Left lung (tissue), 10 donors: Measurements from ENCODE around the gene YJEFN3. TPM values are rescaled to one million over a fixed set of nuclear protein-coding genes. Genes with fewer than 3 reads are reported as not detected.

Source experiments
- ATAC-seq: fragments of 200-7000 bp; cut with Tn5 transposase; one replicate; pipeline ENCODE4 v1.9.1; 2020; ENCODE audit warnings: moderate library complexity
- DNase-seq, 4 donors: peaks; one replicate each; pipeline ENCODE4 v3.0.0-alpha.2; 2013 to 2020
- H3K27ac ChIP-seq, 2 donors: fragments of 200-600 bp; sonication (generic) in 1 of 2; one replicate each; pipeline versions ENCODE4 v1.5.0 to v1.8.0; 2020 to 2021
- H3K27me3 ChIP-seq, 2 donors: fragments of 200-600 bp; sonication (generic) in 1 of 2; one replicate each; pipeline versions ENCODE4 v1.5.0 to v1.8.0; 2020 to 2021
- H3K36me3 ChIP-seq, 2 donors: fragments of 200-600 bp; sonication (generic) in 1 of 2; one replicate each; pipeline versions ENCODE4 v1.5.0 to v1.8.0; 2020 to 2021
- H3K4me1 ChIP-seq, 2 donors: fragments of 200-600 bp; one replicate each; pipeline ENCODE4 v1.8.0; 2021
- H3K4me3 ChIP-seq, 2 donors: fragments of 200-600 bp; sonication (generic) in 1 of 2; one replicate each; pipeline versions ENCODE4 v1.5.0 to v1.8.0; 2020 to 2021; ENCODE audit warnings: mild to moderate bottlenecking in 1 of 2
- H3K9me3 ChIP-seq, 2 donors: fragments of 200-600 bp; sonication (generic) in 1 of 2; one replicate each; pipeline versions ENCODE4 v1.5.0 to v1.8.0; 2020 to 2021
- intact Hi-C, 2 donors: fragments of 100-400 bp; cut with DNase I; formaldehyde crosslinking; loops; one replicate each; pipeline versions ENCODE4 v1.11.2 to v1.14.2; 2022
- polyA plus RNA-seq, 6 donors: library from polyadenylated mRNA; unstranded; fragments of 120-200 nt; gene quantifications; one replicate each; pipeline ENCODE4 v1.2.1, GENCODE V29; 2013; ENCODE audit not compliant: insufficient read length in 6 of 6
- total RNA-seq, 2 donors: library from RNA; stranded (reverse); fragmentation: NEBNext Ultra II Directional; extraction: Animal tissue kit (Norgen Biotek cat#: 25700); gene quantifications; one replicate each; pipeline ENCODE4 v1.2.1, GENCODE V29; 2021
- TF ChIP-seq, protein P1 (sequence below), 2 donors: fragments of 200-600 bp; sonication (generic) in 1 of 2; IDR thresholded peaks; one replicate each; pipeline versions ENCODE4 v1.5.0 to v1.8.0; 2021; ENCODE audit warnings: antibody characterized with exemption in 2 of 2
- donor health status: DM: no; HTN: yes; CAD: no.
- donor health status: DM: no; HTN: no; CAD: no.

The YJEFN3 gene
- total and polyA plus RNA-seq, 8 donors: 2.7 to 13.6 (median 11.0) TPM

DNA sequence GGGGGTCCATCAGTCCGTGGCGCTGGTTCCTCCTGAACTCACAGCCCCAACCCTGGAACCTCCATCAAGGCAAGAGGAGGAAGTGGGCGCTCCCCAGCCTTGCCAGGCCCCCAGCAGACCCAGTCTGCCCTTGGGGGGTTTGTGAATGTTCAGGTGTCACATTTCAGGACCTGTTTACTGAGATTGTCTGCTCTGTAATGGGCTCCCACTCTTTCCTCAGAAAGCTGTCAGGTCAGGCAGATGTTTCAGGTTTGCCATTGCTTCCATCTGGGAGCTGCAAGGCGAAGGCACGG lies 42.8 kb upstream of the YJEFN3 start:
- peaks cover 0 to 32% of the 10 kb centered on the region in 2 donors for H3K36me3 ChIP-seq
- no peak overlapping the region for H3K4me3 ChIP-seq
- intact Hi-C loops: no loop called here
- H3K27me3 ChIP-seq: no peaks in the 10 kb centered on the region
- TF ChIP-seq, protein P1, sequence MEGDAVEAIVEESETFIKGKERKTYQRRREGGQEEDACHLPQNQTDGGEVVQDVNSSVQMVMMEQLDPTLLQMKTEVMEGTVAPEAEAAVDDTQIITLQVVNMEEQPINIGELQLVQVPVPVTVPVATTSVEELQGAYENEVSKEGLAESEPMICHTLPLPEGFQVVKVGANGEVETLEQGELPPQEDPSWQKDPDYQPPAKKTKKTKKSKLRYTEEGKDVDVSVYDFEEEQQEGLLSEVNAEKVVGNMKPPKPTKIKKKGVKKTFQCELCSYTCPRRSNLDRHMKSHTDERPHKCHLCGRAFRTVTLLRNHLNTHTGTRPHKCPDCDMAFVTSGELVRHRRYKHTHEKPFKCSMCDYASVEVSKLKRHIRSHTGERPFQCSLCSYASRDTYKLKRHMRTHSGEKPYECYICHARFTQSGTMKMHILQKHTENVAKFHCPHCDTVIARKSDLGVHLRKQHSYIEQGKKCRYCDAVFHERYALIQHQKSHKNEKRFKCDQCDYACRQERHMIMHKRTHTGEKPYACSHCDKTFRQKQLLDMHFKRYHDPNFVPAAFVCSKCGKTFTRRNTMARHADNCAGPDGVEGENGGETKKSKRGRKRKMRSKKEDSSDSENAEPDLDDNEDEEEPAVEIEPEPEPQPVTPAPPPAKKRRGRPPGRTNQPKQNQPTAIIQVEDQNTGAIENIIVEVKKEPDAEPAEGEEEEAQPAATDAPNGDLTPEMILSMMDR (IDR thresholded peaks at IDR 0.05): no peak
- ATAC-seq (no peak), DNase-seq (peak in 1 of 4 donors; percentile 31)
- H3K27ac ChIP-seq: no peak overlapping the region
- peaks cover 18 to 53% of the 10 kb centered on the region in 2 donors for H3K4me1 ChIP-seq
- no peaks in the 10 kb centered on the region for H3K9me3 ChIP-seq

DNA sequence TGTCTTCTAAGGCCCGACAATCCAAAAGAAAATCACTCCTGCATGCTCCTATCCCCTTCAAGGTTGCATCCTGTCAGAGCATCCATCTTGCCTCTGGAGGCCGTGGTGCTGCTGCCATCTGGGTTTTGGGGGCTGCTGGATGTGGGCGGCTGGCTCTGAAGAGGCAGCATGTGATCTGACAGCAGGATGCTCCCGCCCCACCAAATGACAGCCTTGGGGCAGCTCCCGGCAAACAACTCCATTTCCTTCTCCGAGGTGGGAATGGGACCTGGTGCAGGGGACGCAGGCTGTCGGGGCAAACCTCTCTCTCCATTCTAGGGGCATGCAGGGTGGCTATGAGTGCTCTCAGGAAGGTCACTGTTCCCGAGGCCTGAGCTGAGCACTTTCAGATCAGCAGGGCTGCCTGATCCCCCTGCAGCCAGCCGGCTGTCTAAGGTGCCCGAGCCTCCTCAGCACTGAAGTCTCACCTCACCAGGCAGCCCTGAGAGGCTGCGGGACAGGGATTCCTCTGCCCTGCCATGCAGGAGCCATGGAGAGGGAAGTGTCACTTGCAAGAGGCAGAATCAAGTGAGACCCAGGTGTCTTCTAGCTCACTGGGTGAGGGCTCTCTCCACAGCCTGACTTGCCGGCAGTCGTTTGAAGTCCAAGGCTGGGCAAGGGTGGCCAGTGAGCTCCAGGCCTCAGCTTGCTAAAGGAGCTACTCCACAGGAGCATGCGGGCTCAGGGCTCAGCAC lies 42.2 kb upstream of the YJEFN3 start:
- intact Hi-C loops: no loop called here
- H3K4me1 ChIP-seq: peaks cover 18 to 55% of the 10 kb centered on the region in 2 donors

DNA sequence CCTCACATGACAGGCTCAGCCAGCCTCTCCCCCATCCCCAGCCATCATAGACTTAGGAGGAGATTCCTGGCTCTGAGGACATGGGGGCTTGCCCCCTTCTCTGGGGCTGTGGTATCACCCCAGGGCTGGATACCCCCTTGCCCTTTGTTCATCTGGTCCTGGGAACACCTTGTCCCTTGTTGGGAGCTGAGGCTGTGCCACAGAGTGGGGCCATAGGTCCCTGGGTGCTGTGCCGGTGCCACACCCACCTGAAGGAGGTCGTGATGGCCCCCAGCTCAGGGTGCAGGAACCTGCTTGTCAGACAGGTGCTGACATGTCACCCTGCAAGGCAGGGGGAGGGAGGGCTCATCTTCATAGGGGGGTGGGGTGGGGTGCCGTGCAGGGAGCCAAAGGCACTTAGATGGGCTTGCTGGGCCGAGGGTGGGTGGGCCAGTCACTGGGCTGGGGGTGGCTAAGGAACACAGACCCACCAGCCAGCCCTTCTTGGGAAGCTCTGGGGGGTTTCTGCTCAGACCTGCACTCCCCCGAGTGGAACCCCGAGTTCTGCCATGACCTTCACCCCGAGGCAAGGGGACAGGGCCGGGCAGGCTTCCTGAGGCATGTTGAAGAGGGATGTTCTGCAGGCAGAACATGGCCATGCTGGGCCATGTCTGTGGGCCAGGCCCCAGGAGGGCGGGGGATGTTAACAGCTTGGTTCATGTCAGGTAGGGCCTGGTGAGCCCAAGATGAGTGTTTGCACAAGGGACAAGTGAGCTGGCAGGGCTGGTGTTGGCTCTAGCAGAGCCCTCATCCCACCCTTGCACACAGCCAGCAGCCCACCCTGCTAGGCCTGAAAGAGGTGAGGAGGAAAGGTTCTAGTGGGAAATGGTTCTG lies 41.4 kb upstream of the YJEFN3 start:
- intact Hi-C loops: no loop called here
- H3K27ac ChIP-seq: peak overlapping the region in 1 of 2 donors; percentile 86
- TF ChIP-seq, protein P1 (IDR thresholded peaks at IDR 0.05): no peak

More for the DNA sequence above, 42.2 kb upstream of the YJEFN3 start:
- H3K27me3 ChIP-seq: no peaks in the 10 kb centered on the region
- no peaks in the 10 kb centered on the region for H3K9me3 ChIP-seq
- H3K36me3 ChIP-seq: peaks cover 0 to 33% of the 10 kb centered on the region in 2 donors
- ATAC-seq: no peak
- peak overlapping the region in 1 of 2 donors; percentile 86 for H3K27ac ChIP-seq
- TF ChIP-seq, protein P1 (IDR thresholded peaks at IDR 0.05): no peak
- no peak overlapping the region for H3K4me3 ChIP-seq
- DNase-seq: peak in 1 of 4 donors; percentile 62

DNA sequence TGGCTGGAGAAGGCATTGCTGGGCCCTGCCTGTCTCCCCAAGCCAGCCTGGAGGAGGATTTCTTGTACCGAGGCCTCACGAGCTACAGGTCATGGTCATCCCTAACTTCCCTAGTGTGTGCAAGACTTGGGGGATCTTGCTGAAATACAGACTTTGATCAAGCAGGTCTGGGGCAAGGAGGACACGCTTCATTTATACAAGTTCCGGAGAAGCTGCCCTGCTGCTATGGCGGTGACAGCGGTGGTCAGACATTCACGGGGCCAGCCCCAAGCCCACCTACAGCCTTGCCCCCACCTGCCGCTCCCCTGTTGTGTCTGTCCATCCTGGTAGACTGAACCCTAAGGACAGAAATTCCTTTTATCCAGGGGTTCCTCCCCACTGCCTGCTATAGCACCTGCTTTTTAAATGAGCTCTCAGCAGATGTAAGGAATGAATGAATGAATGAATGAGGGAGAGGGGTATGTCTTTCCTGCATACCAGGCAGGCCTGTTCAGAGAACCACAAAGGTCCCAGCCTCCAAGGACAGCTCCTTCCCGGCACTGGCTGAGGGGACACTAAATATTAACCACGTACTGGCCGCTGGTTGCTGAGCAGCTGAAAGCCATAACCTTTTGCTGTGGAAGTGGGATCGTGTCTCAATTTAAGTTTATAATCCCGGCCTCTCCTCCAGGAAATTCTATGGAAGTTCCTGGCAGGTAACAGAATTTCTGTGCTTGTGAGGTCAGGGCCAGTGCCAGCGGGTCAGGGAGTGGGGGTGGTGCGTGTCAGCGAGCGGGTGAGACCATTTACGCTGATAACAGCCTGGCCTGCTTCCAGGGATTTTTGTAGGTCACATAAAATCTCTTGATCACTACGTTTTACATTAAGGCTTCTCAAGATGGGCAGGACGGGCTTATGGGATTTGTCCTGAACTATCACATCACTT lies 40.5 kb upstream of the YJEFN3 start:
- Histone ChIP-seq H3K4me1 (peaks cover 18 to 55% of the 10 kb centered on the region in 2 donors), H3K36me3 (peaks cover 0 to 38% of the 10 kb centered on the region in 2 donors), H3K4me3 (no peak overlapping the region), H3K27me3 (no peaks in the 10 kb centered on the region), H3K9me3 (no peaks in the 10 kb centered on the region), H3K27ac (peak overlapping the region; percentile 67 to 86)
- intact Hi-C loops: no loop called here
- peak; percentile 5 for ATAC-seq
- TF ChIP-seq, protein P1 (IDR thresholded peaks at IDR 0.05): no peak
- DNase-seq: peak in 1 of 4 donors; percentile 50

More for the DNA sequence above, 41.4 kb upstream of the YJEFN3 start:
- no peaks in the 10 kb centered on the region for H3K9me3 ChIP-seq
- H3K4me3 ChIP-seq: no peak overlapping the region
- peaks cover 0 to 38% of the 10 kb centered on the region in 2 donors for H3K36me3 ChIP-seq
- peaks cover 18 to 55% of the 10 kb centered on the region in 2 donors for H3K4me1 ChIP-seq
- H3K27me3 ChIP-seq: no peaks in the 10 kb centered on the region
- DNase-seq (peak in 1 of 4 donors; percentile 75), ATAC-seq (peak; percentile 29)
